ENCODE results near the gene PIK3CB. TPM values are rescaled to one million over a fixed set of nuclear protein-coding genes. Genes with fewer than 3 reads are reported as not detected.
"Not testable (repeated sequence)": the region's sequence is repeated elsewhere in the genome, so short reads cannot be mapped to it uniquely, and the experiment has no call there.

Gene PIK3CB
- total RNA-seq, 1 experiment from 2014 or later = 35.3 TPM

GRCh38 chr3:138747225-138747624, 87.5 kb downstream of the PIK3CB start:
- no peak for DNase-seq
- Histone ChIP-seq H3K9me3 (ENCODE audit: low read length) (no peaks in the 10 kb centered on the region), H3K4me3 (ENCODE audit: low read length) (no peak overlapping the region), H3K9ac (ENCODE audit: low read length) (no peak overlapping the region), H3K4me1 (ENCODE audit: low read length) (peaks cover 17% of the 10 kb centered on the region), H3K36me3 (ENCODE audit: insufficient read depth, low read length) (no peaks in the 10 kb centered on the region), H2AFZ (ENCODE audit: low read length) (no peak overlapping the region), H3K4me2 (ENCODE audit: low read depth, low read length, poor library complexity, severe bottlenecking) (no peak overlapping the region), H3K27me3 (ENCODE audit: low read length) (no peaks in the 10 kb centered on the region), H3K27ac (ENCODE audit: low read length) (no peak overlapping the region), H3K9me2 (replicated peaks; ENCODE audit: insufficient read depth, low read length) (no peaks in the 10 kb centered on the region), H3K79me2 (ENCODE audit: low read length) (peaks cover 15% of the 10 kb centered on the region), H4K20me1 (ENCODE audit: insufficient read depth, low read depth, low read length) (no peaks in the 10 kb centered on the region)

DNA sequence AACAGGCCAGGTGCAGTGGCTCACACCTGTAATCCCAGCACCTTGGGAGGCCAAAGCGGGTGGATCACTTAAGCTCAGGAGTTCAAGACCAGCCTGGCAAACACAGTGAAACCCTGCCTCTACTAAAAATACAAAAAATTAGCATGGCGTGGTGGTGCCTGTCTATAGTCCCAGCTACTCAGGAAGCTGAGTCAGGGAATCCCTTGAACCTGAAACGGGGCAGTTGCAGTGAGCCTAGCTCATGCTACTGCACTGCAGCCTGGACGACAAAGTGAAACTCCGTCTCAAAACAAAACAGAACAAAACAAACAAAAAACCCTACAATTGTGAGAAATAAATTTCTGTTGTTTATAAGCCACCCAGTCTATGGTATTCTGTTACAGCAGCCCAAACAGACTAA, 94.7 kb downstream of the PIK3CB start:
- H3K4me3 ChIP-seq (ENCODE audit: low read length) = no peak overlapping the region
- H3K79me2 ChIP-seq (ENCODE audit: low read length) = peaks cover 19% of the 10 kb centered on the region
- DNase-seq = no peak
- no peaks in the 10 kb centered on the region for H4K20me1 ChIP-seq (ENCODE audit: insufficient read depth, low read depth, low read length)
- no peaks in the 10 kb centered on the region for H3K36me3 ChIP-seq (ENCODE audit: insufficient read depth, low read length)
- H2AFZ ChIP-seq (ENCODE audit: low read length) = no peak overlapping the region
- H3K4me1 ChIP-seq (ENCODE audit: low read length) = no peaks in the 10 kb centered on the region
- no peak overlapping the region for H3K4me2 ChIP-seq (ENCODE audit: low read depth, low read length, poor library complexity, severe bottlenecking)
- H3K9me2 ChIP-seq (replicated peaks; ENCODE audit: insufficient read depth, low read length) = no peaks in the 10 kb centered on the region
- H3K9ac ChIP-seq (ENCODE audit: low read length) = no peak overlapping the region
- no peaks in the 10 kb centered on the region for H3K27me3 ChIP-seq (ENCODE audit: low read length)
- no peaks in the 10 kb centered on the region for H3K9me3 ChIP-seq (ENCODE audit: low read length)
- no peak overlapping the region for H3K27ac ChIP-seq (ENCODE audit: low read length)

DNA sequence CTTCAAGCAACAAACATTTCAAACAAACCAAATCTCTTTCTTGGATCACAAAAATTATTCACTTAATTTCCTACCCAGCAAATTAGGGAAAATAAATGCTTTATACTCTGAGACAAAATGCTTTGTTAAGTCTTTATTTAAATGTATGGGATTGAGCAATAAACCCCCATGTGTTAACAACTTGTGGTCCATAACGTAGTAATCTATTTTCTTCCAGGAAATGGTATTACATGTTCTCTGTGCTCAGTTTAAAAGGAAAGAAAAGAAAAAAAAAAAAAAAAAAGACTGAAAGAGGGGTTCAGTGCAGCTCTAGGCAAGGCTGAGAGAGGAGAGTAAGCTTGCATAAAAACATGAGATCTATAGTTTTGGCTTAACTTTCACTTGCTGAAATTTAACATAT, 102.3 kb downstream of the PIK3CB start:
- Histone ChIP-seq H4K20me1 (ENCODE audit: insufficient read depth, low read depth, low read length) (no peaks in the 10 kb centered on the region), H3K9me2 (replicated peaks; ENCODE audit: insufficient read depth, low read length) (no peaks in the 10 kb centered on the region), H3K27me3 (ENCODE audit: low read length) (no peaks in the 10 kb centered on the region), H3K27ac (ENCODE audit: low read length) (no peak overlapping the region), H3K4me2 (ENCODE audit: low read depth, low read length, poor library complexity, severe bottlenecking) (no peak overlapping the region), H3K9ac (ENCODE audit: low read length) (no peak overlapping the region), H3K79me2 (ENCODE audit: low read length) (peaks cover 10% of the 10 kb centered on the region; the same call in 1 of the 2 replicates), H3K36me3 (ENCODE audit: insufficient read depth, low read length) (no peaks in the 10 kb centered on the region), H3K9me3 (ENCODE audit: low read length) (no peaks in the 10 kb centered on the region), H3K4me3 (ENCODE audit: low read length) (no peak overlapping the region), H2AFZ (ENCODE audit: low read length) (no peak overlapping the region), H3K4me1 (ENCODE audit: low read length) (no peaks in the 10 kb centered on the region)
- DNase-seq = no peak

DNA sequence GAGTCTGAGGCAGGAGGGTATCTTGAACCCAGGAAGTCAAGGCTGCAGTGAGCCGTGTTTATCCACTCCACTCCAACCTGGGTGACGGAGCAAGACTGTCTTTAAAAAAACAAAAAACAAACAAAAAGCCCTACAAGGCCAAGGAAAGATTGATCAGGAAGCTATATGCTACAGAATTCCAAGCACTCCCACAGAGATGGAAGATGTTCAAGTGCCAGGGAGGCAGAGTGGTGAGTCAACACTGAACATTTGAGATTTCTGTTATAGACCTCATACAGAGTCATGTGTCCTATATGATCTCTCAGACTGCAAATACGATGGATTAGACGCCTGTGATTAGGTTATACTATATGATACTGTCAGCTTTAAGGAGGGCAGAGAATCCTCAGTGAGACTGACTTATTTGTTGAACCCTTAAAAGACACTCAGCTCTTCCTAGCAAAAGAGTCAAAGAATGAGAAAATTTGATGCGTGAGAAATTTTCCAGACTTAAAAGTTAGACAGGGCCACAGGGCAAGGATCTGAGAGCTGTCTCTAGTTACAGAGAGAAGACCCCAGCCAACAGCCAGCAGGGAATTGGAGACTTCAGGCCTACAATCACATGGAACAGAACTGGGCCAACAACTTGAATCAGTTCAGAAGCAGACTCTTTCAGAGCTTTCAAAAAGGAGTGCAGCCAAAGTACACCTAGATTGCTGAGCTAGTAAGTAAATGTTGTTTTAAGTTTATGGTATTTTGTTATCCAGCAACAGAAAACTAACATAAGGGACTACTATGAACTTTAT, 107.6 kb downstream of the PIK3CB start:
- H3K27ac ChIP-seq (ENCODE audit: low read length) = no peak overlapping the region
- no peak overlapping the region for H3K9ac ChIP-seq (ENCODE audit: low read length)
- no peak overlapping the region for H3K4me3 ChIP-seq (ENCODE audit: low read length)
- no peaks in the 10 kb centered on the region for H4K20me1 ChIP-seq (ENCODE audit: insufficient read depth, low read depth, low read length)
- no peak overlapping the region for H2AFZ ChIP-seq (ENCODE audit: low read length)
- H3K79me2 ChIP-seq (ENCODE audit: low read length) = peaks cover 4% of the 10 kb centered on the region; the same call in 1 of the 2 replicates
- DNase-seq = no peak
- H3K9me2 ChIP-seq (replicated peaks; ENCODE audit: insufficient read depth, low read length) = no peaks in the 10 kb centered on the region
- no peaks in the 10 kb centered on the region for H3K36me3 ChIP-seq (ENCODE audit: insufficient read depth, low read length)
- H3K9me3 ChIP-seq (ENCODE audit: low read length) = no peaks in the 10 kb centered on the region
- no peak overlapping the region for H3K4me2 ChIP-seq (ENCODE audit: low read depth, low read length, poor library complexity, severe bottlenecking)
- H3K27me3 ChIP-seq (ENCODE audit: low read length) = no peaks in the 10 kb centered on the region
- H3K4me1 ChIP-seq (ENCODE audit: low read length) = peaks cover 36% of the 10 kb centered on the region

- not testable (repeated sequence) for H3K4me2 ChIP-seq (ENCODE audit: low read depth, low read length, poor library complexity, severe bottlenecking); H3K9ac ChIP-seq (ENCODE audit: low read length); H3K27me3 ChIP-seq (ENCODE audit: low read length); H3K9me3 ChIP-seq (ENCODE audit: low read length); H2AFZ ChIP-seq (ENCODE audit: low read length); H3K79me2 ChIP-seq (ENCODE audit: low read length); H3K9me2 ChIP-seq (replicated peaks; ENCODE audit: insufficient read depth, low read length); H3K36me3 ChIP-seq (ENCODE audit: insufficient read depth, low read length); DNase-seq; H3K27ac ChIP-seq (ENCODE audit: low read length); H3K4me3 ChIP-seq (ENCODE audit: low read length); H4K20me1 ChIP-seq (ENCODE audit: insufficient read depth, low read depth, low read length)
- H3K4me1 ChIP-seq (ENCODE audit: low read length) = peaks cover 36% of the 10 kb centered on the region
Observed at GRCh38 chr3:138726042-138726441, 108.7 kb downstream of the PIK3CB start.

DNA sequence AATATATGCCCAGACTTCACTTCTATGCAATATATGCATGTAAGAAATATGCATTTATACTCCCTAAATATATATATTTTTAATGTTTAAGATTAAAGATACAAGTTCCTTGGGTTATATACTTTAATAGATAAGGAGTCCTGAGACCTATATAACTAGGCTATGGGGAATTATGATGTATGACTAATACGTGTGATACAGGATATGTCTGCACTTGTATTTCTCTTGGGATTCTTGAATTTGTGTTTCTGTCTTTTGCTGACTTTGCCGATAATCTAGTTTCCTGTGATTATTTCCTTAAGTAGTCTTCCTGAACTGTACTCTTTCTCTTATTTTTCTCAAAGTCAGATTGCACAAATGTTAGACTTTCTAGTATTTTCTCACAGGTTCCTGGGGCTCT, 109.6 kb downstream of the PIK3CB start:
- H4K20me1 ChIP-seq (ENCODE audit: insufficient read depth, low read depth, low read length) = no peaks in the 10 kb centered on the region
- no peak overlapping the region for H2AFZ ChIP-seq (ENCODE audit: low read length)
- H3K4me3 ChIP-seq (ENCODE audit: low read length) = no peak overlapping the region
- no peak overlapping the region for H3K4me2 ChIP-seq (ENCODE audit: low read depth, low read length, poor library complexity, severe bottlenecking)
- no peaks in the 10 kb centered on the region for H3K36me3 ChIP-seq (ENCODE audit: insufficient read depth, low read length)
- no peak overlapping the region for H3K9ac ChIP-seq (ENCODE audit: low read length)
- peaks cover 4% of the 10 kb centered on the region; the same call in 1 of the 2 replicates for H3K79me2 ChIP-seq (ENCODE audit: low read length)
- DNase-seq = no peak
- H3K27ac ChIP-seq (ENCODE audit: low read length) = no peak overlapping the region
- H3K9me3 ChIP-seq (ENCODE audit: low read length) = no peaks in the 10 kb centered on the region
- H3K27me3 ChIP-seq (ENCODE audit: low read length) = no peaks in the 10 kb centered on the region
- peaks cover 36% of the 10 kb centered on the region for H3K4me1 ChIP-seq (ENCODE audit: low read length)
- no peaks in the 10 kb centered on the region for H3K9me2 ChIP-seq (replicated peaks; ENCODE audit: insufficient read depth, low read length)

DNA sequence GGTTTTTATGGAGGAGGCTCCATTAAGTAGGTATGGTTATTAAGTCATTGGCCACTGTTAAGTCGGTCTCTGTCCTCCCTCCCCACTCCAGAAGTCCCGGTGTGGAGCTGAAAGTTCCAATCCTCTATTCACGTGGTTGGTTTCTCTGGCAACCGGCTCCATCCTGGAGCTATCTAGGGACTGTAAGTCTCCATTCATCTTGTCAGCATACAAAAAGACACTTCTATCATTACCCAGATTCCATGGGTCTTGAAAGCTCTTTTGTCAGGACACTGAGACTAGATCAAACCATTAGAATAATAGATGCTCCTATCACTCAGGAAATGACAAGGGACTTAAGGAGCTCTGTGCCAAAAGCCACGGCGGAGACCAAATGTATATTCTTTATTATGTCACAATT, 110.3 kb downstream of the PIK3CB start:
- H3K4me1 ChIP-seq (ENCODE audit: low read length) = peaks cover 36% of the 10 kb centered on the region
- no peak overlapping the region for H3K4me2 ChIP-seq (ENCODE audit: low read depth, low read length, poor library complexity, severe bottlenecking)
- no peak overlapping the region for H2AFZ ChIP-seq (ENCODE audit: low read length)
- no peaks in the 10 kb centered on the region for H3K27me3 ChIP-seq (ENCODE audit: low read length)
- H3K27ac ChIP-seq (ENCODE audit: low read length) = no peak overlapping the region
- H3K9me2 ChIP-seq (replicated peaks; ENCODE audit: insufficient read depth, low read length) = no peaks in the 10 kb centered on the region
- H3K4me3 ChIP-seq (ENCODE audit: low read length) = no peak overlapping the region
- peaks cover 4% of the 10 kb centered on the region; the same call in 1 of the 2 replicates for H3K79me2 ChIP-seq (ENCODE audit: low read length)
- H3K9me3 ChIP-seq (ENCODE audit: low read length) = no peaks in the 10 kb centered on the region
- no peak for DNase-seq
- H3K9ac ChIP-seq (ENCODE audit: low read length) = no peak overlapping the region
- no peaks in the 10 kb centered on the region for H4K20me1 ChIP-seq (ENCODE audit: insufficient read depth, low read depth, low read length)
- H3K36me3 ChIP-seq (ENCODE audit: insufficient read depth, low read length) = peaks cover 1% of the 10 kb centered on the region; the same call in 1 of the 2 replicates

- Histone ChIP-seq H3K27ac (ENCODE audit: low read length) (no peak overlapping the region), H3K9ac (ENCODE audit: low read length) (no peak overlapping the region), H3K9me2 (replicated peaks; ENCODE audit: insufficient read depth, low read length) (no peaks in the 10 kb centered on the region), H2AFZ (ENCODE audit: low read length) (no peak overlapping the region), H3K9me3 (ENCODE audit: low read length) (no peaks in the 10 kb centered on the region), H3K4me3 (ENCODE audit: low read length) (no peak overlapping the region), H3K4me2 (ENCODE audit: low read depth, low read length, poor library complexity, severe bottlenecking) (no peak overlapping the region), H3K27me3 (ENCODE audit: low read length) (no peaks in the 10 kb centered on the region), H3K79me2 (ENCODE audit: low read length) (peaks cover 4% of the 10 kb centered on the region; the same call in 1 of the 2 replicates), H4K20me1 (ENCODE audit: insufficient read depth, low read depth, low read length) (no peaks in the 10 kb centered on the region), H3K36me3 (ENCODE audit: insufficient read depth, low read length) (peaks cover 7% of the 10 kb centered on the region; the same call in 1 of the 2 replicates), H3K4me1 (ENCODE audit: low read length) (peaks cover 28% of the 10 kb centered on the region)
- DNase-seq = no peak
Observed at GRCh38 chr3:138718849-138719248, 115.9 kb downstream of the PIK3CB start.
